ENCODE data around the gene METTL17.
"Not testable (repeated sequence)": the region's sequence is repeated elsewhere in the genome, so short reads cannot be mapped to it uniquely, and the experiment has no call there.

Gene METTL17

DNA sequence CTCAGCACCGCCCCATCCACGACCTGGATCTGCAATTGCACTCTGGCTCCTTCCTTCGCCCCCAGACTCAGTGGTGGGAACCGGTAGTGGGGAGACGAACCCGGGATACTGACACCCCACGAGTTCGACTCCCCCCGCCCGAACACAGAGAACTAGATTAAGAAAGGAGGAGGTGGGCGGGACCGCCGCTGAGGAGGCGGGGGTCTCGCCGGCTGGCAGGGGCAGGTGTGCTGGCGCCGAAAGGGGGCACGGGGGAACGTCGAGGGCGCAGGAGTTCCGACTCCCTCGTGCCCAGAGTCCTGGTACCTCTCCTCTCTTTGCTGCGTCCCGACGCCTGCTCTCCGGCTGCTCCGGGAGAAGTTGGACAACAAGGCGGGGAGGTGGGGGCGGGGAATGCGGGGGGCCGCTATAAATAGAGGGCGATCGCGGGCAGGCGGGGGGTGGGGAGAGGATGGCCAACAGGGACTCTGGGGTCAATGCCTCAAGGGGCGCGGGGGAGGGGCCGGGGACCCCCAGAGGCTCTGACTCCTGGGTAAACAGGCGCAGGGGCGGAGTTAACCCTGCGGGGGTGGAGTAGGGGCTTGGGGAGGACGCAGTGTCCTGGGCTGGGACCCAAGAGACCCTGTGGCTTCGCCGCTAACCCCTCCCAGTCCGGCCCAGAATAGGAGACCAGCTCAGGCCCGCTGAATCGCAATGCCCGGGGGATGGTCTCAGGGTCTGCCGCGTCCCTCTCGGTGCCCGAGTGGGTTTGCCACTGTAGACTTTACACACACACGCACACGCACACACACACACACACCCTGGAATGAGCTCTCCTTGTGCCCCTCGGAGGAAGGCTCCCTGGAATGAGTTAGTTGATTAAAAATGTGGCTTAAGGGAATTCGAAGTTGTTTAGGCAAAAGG, 35.8 kb downstream of the METTL17 start:
- no peak for DNase-seq

DNA sequence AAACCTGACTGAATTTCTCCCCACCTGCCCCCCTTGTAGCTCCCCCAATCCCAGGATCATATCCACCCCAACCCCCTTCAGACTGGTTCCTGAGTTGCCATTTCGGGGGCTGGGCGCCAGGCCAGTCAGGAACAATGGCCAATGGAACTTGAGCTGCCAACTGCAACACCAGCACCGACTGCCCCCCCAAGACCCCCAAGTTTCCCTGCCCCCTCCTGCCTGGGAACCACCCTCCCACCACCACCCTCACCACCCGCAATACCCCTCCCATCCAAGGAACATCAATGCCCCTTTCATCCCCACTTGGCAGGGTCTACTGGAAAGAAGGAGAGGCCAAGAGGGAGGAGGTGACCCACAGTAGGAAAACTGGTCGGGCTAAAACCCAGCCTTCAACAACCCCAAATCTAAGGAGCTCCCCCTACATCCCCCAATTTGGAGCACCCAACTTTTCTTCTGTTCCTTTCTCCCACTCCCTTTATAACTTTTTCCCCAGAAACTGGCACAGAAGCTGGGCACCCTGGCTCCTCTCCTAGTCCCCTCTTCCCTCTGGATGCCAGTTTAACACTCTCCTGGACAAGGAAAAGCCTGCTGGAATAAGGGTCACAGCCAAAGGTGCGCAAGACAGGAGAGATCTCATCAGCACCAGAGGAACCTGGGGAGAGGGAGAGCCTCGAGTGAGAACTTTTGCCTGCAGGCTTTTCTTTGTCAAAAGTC, 36.7 kb downstream of the METTL17 start:
- DNase-seq = no peak

DNA sequence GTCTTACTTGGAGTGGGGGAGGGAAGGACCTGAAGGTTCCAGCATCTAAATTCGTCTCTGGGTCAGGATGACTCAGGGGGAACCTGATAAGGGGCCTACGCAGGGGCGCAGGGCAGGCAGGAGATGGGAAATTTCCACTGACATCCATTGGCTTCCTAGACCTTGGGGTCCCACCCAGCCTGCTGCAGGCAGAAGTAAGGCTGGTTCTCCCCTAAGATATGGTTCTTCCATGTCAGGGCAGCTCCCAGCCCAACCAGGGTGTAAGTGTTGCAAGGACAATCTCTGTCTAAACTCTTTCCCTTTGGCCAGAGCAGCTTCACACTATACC, 37.2 kb downstream of the METTL17 start:
- no peak for DNase-seq

DNA sequence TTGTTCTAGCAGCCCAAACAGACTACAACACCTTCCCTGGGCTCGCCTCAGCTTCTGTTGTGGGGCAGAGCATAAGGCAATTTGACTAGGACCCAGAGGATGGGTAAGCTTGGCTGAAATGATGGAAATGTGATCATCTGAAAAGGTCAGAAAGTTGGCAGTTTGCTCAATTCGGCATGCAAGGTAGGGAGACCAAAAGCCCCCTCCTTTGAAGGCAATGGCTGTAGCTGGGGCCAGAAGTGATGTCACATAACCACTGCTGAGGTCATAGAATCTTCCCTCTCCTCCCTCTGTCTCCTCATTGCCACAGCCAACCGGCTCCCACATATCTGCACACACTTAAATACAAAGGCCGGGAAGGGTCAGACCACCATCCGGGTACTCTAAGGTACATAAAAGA, 40.1 kb downstream of the METTL17 start, which contains the start of gene TPPP2:
TPPP2 (plus strand) TSS at position 301 of the 400 bp plus-strand sequence. CDS start 365 bp downstream, outside the sequence.
- no peak for DNase-seq

DNA sequence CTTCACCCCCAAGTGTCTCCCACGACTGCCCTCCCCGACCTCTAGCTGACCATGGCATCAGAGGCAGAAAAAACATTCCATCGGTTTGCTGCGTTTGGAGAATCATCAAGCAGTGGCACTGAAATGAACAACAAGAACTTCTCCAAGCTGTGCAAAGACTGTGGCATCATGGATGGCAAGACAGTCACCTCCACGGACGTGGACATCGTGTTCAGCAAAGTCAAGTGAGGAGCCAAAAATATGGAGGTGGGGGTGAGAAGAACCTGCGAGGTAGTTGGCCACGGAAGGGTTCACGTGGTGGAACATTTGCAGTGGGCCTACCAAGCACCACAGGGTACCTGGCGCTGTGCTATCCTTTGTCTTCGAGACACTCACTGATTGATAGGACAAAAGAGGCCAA, 40.8 kb downstream of the METTL17 start:
- no peak for DNase-seq

DNA sequence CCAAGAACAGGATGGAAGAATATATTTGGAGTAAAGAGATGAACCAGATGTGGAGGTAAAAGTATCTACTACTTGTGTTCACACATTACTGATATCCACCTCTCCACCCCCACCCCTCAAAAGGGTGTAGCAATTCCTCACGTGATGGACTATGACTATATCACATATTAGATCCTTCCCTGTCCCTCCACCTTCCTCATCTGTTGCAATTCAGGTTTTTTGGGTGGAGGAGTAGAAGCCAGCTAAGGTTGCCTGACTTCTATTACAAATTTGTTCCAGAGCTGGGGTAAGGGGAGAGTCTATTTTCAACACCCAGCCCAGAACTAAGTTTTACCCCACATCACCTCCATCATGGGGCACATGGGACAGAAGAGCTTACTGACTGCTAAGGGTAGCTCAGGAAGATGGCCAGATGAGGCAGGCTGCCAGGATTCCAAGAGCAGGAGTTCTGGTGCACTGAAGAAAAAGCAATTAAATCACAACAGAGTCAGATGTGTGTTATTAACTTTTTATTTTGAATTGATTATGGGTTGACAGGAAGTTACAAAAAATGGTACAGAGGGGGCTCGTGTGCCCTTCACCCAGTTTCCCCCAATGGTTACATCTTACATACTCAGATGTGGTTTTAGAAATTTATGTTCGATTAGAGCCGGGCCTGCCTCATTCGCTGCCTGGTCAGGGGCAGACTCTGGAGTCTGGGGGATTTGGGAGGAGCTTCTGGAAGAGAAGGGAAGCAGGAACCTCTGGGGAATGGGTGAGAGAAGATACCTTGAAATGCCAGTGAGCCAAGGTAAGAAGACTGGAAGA, 42.7 kb downstream of the METTL17 start:
- DNase-seq = no peak

DNA sequence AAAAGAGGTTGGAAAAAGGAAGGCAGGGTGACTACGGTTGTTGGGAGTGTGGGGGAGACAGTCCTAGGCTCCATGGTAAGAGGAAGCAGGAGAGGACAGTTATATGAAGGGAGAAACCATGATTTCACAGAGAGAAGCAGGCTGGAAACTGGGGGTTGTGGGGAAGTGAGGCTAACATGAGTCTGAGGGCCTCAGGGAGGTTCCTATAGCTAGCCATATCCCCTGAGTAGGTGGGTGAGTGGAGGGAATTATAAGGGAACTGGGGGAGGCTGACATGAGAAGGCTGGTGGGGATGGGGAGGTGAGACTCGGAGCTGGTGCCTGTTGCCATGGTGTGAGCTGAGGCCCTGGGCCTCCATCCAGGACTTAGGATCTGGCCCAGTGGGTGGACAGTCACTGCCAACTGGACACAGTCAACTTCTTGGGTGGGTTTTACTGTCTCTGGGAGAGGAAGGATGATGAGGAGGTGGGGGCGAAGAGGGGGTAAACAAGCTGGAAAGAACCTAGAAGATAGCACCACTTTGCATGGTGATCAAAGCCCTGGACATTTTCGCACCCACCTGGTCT, 43.4 kb downstream of the METTL17 start:
- DNase-seq = no peak

DNA sequence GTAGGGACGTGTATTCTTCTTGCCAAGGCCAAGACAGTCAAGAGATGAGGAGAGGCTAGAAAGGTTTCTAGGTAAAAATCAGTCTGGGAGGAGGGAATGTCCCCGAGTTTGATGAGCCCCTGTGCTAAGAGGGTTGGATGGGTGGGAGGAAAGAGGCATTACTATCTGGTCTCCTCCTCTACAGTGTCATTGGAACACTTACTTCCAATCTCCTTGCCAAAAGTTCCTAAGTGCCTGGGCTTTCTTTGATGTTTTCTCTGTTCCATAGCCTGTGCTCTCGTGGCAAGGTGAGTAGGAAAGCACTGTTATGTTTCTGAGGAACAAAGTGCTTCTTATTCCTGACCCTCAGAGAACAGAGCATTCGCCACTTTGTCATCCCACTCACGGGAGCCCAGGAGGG, 44.9 kb downstream of the METTL17 start, which contains the start of gene RNASE13:
RNASE13 (minus strand) TSS at position 101 of the 400 bp plus-strand sequence. CDS start 519 bp downstream, outside the sequence.
- no peak for DNase-seq

DNA sequence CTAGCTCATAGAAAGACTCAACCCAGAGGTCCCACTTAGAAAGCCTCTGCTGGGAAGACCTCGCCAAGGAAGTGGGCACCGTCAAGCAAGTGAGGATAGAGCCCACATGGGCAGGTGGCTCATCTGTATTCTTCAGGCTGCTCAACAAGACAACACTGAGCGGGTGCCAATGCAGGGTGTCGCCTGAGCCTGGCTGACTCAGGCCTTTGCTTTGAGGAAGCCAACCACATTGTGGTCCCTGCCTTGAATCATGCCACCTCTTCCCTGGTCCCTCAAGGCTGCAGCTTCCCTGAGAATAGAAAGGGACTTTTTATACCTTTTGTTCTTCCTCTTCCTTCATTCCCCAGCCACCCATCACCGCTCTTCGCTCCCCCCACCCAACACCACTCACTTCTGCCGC, 47.0 kb downstream of the METTL17 start:
- DNase-seq = no peak

DNA sequence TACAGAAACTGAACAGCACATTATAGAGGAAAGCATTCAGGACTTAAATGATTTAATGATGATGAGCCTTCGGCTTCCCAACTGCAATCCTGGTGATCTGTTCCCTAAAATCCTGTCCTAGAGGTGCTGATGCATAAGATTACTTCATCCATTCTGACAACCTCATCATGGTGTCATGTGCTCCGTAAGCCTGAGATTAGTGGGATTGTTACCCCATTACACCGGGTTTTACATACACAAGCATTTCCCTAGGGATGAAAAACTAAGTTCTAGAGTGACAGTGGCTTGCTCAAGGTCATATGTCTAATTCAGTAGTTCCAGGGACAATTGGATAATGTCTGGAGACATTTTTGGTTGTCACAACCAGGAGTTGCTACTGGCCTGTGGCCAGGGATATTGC, 47.4 kb downstream of the METTL17 start:
- no peak for DNase-seq

DNA sequence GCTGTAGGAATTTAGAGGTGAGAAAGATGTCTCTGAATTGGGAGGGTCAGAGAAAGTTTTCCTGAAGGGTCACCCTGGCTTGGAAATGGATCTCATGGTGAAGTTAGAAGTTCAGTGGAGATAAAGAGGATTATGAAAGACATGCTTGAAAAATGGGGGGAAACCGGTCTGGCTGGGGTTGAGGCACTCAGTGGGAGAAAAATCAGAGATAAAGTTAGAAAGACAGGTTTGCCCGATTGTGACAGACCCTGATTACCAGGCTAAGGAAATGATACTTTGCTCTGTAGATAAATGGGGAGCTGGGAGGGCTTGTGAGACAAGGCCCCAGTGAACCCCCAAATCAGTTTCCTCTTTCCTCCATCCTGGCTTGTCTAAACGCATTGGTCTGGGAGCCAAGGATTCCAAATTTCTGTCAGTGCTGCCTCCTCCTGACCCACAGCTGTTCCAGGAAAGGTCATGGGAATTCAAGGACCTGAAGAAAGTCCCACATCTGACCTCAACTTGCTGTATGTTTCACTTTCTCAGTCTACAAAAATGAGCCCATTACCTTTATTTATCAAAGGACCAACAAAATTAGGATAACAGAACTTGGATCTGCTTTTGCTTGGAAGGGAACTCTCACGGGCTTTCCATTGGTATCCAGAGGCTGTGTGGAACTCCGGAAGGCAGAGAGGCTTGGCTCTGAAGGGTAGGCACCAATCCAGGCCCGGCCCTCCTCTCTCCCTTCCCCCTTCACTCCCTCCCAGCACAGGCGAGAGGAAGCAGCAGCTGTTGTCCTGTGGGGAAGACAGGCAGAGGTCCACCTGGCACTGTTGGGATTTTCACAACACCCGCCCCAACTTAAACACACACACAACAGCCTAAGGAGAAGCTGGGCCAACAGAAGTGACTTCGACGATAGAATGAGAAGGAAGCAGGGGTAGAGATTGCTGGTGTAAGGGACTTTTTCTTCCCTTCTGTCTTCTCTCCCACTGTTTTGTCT, 49.0 kb downstream of the METTL17 start:
- DNase-seq = no peak

DNA sequence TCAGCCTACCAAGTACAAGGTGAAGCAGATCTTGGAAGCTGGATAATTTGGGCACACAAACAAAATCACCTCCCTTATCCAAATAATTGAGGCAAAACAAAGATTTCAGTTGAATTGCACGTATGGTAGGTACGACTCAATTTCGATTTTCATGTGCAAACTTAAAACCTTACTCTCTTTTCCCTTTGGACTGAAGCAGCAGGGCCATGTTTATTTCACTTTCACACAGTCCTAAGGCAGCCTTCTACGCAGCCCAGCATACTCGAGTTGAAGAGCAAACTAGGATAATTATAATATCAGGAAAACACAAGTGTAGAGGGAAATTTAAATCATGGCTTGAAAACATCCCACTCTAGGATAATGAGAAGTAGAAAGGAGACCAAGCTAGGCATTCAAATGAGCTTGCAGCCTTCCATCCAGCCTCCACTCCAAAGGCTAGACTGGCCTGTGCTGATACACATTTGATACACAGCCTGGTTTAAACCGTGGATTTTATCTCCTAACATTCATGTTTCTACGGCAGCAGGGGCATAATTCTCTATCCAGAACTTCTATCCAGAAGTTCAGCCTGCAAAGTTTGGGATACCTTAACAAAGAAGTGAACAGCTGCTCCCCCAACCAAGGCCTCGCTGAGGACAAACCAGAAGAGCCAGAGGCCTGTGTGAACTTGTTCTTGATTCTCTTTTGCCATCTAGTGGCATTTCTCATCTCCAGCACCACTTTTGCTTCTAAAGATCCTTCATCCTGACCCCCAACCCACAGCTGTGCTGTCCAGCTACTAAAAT, 50.0 kb downstream of the METTL17 start:
- DNase-seq = no peak

DNA sequence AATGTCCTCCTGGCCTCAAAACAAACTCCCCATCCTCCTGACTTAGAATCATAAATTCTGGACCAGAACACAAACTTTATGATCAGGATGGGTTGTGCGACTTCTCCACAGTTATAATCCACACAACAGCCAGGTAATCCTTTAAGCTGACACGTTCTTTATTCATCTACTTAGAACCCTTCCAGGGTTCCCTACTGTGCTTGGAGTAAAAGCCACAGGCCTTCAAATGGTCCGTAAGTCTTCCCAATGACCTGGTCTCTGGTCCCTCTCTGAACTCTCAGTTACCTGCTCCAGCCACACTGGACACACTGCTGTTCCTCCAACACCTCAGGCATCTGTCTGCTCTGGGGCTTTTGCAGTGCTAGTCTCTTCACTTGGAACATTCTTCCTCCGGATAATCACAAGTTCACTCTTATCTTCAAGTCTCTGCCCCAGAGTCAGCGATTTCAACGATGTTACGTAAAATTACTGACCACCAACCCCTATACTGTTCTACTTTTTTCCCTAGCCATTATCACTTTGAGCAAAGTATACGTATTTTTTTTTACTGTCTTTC, 50.7 kb downstream of the METTL17 start:
- DNase-seq = no peak

DNA sequence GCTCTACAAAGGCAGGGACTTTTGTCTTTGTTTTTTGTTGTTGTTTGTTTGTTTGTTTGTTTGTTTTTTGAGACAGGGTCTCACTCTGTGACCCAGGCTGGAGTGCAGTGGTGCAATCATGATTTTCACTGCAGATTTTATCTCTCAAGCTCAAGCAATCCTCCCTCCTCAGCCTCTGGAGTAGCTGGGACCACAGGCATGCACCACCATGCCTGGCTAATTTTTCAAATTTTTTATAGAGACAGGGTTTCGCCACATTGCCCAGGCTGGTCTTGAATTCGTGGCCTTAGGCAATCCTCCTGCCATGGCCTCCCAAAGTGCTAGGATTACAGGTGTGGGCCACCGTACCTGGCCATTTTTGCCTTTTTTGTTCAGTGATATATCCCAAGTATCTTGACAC, 51.2 kb downstream of the METTL17 start:
- not testable (repeated sequence) for DNase-seq

DNA sequence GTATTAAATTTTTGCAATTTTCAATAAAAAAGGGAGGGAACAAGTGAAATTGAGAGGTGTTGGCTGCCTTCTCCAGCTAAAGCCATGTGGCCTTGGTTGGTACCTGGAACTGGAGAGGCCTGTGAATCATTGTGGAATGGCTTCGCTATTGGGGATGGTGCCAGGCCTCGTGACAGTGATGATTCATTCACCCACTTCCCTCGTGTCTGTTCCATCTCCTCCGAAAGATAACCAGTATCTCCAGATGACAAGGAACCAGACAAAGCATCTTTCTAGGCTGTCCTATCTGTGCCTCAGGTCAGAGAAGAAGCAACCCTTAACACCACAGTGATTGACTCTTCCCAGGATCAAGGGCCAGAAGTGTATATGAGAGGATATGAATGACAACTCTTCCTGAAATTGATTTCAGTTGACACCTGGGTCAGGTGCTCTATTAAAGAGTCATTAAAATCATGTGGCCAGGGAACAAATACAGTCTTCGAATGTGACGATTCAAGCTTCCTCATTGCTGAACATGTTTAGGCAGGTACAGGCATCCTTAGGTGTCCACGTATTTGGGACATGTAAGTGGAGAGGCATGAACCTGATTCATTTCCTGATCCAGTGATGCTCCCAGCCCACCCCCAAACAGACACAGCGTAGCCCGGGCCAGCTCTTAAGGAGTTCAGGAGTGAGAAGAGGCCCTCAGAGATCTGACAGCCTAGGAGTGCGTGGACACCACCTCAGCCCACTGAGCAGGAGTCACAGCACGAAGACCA, 52.1 kb downstream of the METTL17 start, which contains the start of gene RNASE7:
RNASE7 (plus strand) TSS at position 687 of the 758 bp plus-strand sequence. CDS start 631 bp downstream, outside the sequence.
- no peak for DNase-seq

DNA sequence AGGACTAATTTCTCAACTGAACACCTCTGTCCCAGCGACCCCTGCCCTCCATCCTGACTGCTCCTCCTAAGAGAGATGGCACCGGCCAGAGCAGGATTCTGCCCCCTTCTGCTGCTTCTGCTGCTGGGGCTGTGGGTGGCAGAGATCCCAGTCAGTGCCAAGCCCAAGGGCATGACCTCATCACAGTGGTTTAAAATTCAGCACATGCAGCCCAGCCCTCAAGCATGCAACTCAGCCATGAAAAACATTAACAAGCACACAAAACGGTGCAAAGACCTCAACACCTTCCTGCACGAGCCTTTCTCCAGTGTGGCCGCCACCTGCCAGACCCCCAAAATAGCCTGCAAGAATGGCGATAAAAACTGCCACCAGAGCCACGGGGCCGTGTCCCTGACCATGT, 53.1 kb downstream of the METTL17 start:
- no peak for DNase-seq

DNA sequence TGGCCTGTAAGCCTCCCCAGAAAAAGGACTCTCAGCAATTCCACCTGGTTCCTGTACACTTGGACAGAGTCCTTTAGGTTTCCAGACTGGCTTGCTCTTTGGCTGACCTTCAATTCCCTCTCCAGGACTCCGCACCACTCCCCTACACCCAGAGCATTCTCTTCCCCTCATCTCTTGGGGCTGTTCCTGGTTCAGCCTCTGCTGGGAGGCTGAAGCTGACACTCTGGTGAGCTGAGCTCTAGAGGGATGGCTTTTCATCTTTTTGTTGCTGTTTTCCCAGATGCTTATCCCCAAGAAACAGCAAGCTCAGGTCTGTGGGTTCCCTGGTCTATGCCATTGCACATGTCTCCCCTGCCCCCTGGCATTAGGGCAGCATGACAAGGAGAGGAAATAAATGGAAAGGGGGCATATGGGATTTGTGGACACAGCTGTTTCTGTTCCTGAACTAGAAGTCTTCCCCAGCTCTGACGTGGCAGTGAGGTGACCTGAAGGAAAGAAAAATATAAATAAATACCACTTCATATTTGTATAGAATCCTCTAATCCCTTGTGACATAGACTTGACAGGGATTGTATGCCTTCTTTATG, 53.7 kb downstream of the METTL17 start:
- no peak for DNase-seq

DNA sequence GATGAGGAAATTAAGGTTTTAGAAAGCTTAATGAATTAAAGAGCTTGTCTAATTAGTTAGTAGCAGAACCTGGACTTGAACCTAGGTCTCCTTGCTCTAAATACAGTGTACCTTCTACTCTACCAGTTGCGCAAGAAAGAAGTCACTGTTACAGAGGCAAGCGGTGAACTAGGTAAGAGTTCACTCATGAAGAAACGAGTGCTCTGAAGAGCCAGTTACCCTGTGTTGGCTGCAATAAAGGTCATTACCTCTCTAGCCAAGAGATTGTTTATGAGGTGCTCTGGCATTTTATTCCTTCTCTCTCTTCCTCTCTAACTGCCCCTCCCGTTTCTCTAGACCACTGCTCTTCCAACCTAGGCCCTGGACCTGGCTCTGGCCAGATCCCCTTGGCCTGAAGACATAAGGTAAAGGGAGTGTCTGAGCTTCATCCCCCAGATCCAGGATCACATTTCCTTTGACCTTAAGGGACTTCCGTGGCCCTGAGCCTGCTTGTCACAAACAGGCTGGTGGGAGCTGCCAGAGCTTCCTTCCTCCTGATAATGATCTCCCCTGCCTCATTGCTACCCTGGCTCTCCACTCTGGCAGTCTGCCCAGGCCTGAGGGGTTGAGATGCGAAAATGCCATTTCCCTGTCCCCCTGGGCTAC, 54.3 kb downstream of the METTL17 start:
- no peak for DNase-seq
